KOPT-K1 (cell line): ENCODE results near the gene ELFN2.

ENCODE experiments used
- H3K27ac ChIP-seq: fragments of 200-600 bp; sonication (generic); 2 replicates; pipeline ENCODE4 v1.5.1; 2016; ENCODE audit warnings: antibody characterized with exemption, mild to moderate bottlenecking, low read depth, low read length; ENCODE audit not compliant: poor library complexity, severe bottlenecking
- H3K36me3 ChIP-seq: fragments of 200-600 bp; sonication (generic); 2 replicates; pipeline ENCODE4 v1.5.1; 2017; ENCODE audit warnings: antibody characterized with exemption, mild to moderate bottlenecking, low read length, moderate library complexity; ENCODE audit not compliant: insufficient read depth
- H3K9me3 ChIP-seq: fragments of 200-600 bp; sonication (generic); 2 replicates; pipeline ENCODE4 v1.5.1; 2017; ENCODE audit warnings: antibody characterized with exemption, low read length, mild to moderate bottlenecking; ENCODE audit not compliant: insufficient read depth, poor library complexity, severe bottlenecking

Gene ELFN2

DNA sequence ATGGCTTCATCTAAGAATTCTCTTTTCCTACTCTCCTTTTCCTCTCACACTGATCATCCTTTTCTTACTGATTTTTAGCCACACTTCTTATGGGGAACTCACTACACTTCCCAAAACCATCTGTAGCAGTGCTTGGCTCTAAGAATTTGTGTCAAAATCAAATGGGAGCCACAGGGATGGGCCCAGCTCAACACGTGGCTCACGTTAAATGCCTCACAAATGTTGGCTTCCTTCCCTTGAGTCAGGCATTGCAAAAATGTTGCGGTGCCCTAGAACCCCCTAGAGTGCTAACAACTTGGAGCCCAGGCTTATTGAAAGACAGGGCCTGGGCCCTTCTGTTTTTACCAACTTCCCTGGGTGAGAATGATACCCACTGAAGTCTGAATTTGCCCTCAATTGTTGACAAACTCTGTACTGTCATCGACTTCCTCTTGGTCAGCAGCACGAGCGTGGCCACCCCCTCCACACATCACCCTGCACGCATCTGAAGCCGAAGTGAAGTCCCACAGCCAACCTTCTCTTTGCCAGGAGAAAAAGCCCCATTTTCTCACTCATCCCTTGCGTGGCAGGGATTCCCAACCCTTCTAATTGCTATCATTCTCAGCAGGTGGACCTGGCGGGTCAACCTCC lies 69.7 kb downstream of the ELFN2 start:
- no peak overlapping the region for H3K27ac ChIP-seq
- H3K36me3 ChIP-seq = no peaks in the 10 kb centered on the region
- peaks cover 4% of the 10 kb centered on the region for H3K9me3 ChIP-seq

DNA sequence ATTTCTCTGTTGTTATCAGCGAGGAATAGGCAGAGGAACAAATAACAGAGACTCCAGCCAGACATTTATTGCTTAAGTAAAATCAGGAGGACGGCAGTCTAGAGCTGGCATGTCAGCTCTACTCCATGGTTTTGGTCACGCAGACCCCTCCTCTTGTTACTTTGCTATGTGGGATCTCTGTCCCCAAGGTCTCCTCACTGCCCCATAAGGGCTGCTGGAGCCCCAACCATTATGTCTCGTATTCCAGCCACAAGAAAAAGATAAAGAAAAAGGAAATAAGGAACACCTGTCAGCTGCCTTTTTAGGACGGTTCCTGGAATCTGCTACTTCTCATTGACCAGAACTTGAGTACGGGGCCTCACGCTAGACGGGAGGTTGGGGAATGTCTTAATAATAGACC lies 70.4 kb downstream of the ELFN2 start:
- Histone ChIP-seq H3K36me3 (no peaks in the 10 kb centered on the region), H3K9me3 (peaks cover 4% of the 10 kb centered on the region), H3K27ac (no peak overlapping the region)

DNA sequence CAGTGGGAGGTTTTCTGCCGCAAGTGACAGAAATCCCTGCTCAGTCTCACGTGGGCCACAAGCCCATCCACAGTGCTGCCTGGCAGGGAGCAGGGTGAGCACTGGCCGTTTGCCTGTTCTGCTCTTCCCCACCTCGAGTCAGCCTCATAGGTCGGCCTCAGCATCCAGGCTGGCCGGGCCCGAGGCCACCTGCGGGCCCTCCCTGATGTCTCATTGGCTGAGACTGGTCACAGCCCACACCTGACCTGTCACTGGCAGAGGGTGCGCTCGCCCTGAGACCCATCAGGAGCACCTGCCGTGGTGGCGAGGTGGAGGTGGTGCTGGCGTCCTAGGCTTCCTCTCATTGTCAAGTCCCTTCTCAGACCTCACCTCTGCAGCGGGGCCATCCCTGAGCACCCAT lies 72.1 kb downstream of the ELFN2 start:
- H3K9me3 ChIP-seq = peaks cover 4% of the 10 kb centered on the region

DNA sequence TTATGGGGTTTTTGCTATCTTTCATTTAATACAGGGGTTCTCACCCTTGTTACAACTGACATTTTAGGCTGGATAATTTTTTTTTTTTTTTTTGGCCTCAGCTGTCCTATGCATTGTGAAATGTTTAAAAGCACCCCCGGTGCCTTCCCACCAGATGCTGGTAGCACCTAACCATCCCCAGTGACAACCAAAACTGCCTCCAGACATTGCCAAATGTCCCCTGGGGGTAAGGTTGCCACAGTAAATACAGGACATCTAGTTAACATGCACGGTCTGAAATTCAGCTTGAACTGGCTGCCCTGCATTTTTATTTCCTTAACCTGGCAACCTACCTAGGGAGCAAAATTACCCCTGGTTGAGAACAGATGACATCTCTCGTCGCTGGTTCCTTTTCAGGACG lies 72.6 kb downstream of the ELFN2 start:
- Histone ChIP-seq H3K9me3 (peaks cover 4% of the 10 kb centered on the region), H3K36me3 (no peaks in the 10 kb centered on the region), H3K27ac (no peak overlapping the region)

More for the DNA sequence above, 72.1 kb downstream of the ELFN2 start:
- no peaks in the 10 kb centered on the region for H3K36me3 ChIP-seq
- H3K27ac ChIP-seq = no peak overlapping the region

DNA sequence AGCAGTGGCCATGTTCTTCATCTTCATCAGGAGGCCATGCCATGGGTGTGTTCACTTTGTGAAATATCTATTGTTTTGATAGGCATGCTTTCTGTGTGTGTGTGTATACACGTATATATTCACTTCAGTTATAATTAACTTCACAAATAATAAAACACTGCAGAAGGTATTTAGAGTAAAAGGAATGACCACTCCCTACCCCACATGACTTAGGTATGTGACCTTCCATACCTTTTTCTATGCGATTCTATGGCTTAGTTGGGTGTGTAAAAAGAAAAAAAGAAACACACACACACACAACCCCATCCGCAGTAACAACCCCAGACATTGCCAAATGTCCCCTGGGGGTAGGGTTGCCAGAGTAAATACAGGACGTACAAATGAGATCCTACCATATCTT lies 73.0 kb downstream of the ELFN2 start:
- H3K27ac ChIP-seq = no peak overlapping the region
- H3K9me3 ChIP-seq = peaks cover 4% of the 10 kb centered on the region
- no peaks in the 10 kb centered on the region for H3K36me3 ChIP-seq

DNA sequence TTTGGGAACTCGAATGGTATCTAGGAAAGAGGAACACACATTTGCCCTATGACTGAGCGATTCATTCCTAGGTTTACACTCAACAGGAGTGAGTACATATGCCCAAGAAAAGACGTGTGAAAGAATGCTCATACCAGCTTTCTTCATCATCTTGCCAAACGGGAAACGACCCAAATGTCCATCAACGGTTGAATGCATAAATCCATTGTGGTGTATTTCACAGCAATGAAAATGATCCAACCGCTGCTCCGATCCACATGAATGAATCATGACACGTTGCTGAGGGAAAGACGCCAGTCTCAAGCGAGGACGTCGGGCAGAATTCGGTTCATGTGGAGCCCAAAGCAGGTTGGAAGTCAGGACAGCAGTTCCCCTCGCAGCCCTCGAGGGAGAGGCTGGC lies 73.4 kb downstream of the ELFN2 start:
- H3K27ac ChIP-seq = no peak overlapping the region
- H3K9me3 ChIP-seq = peaks cover 4% of the 10 kb centered on the region
- H3K36me3 ChIP-seq = no peaks in the 10 kb centered on the region

DNA sequence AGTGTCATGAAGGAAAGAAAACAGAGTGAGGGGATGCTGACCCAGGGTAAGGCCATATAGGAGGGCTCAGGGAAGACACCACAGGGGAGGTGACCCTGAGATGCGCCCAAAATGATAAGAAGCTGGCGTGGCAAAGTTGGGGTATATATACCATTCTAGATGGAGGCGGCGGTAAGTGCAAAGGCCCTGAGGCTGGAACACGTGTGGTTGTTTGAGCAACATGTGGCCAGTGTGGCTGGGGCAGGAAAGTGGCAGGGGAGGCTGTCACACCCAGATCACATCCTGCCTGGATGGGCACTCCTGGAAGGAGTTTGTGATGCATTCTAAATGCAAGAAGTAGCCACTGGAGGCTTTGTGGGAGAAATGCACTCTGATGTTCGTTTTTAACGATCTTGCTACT lies 74.8 kb downstream of the ELFN2 start:
- H3K27ac ChIP-seq = no peak overlapping the region
- peaks cover 4% of the 10 kb centered on the region for H3K9me3 ChIP-seq
- no peaks in the 10 kb centered on the region for H3K36me3 ChIP-seq

DNA sequence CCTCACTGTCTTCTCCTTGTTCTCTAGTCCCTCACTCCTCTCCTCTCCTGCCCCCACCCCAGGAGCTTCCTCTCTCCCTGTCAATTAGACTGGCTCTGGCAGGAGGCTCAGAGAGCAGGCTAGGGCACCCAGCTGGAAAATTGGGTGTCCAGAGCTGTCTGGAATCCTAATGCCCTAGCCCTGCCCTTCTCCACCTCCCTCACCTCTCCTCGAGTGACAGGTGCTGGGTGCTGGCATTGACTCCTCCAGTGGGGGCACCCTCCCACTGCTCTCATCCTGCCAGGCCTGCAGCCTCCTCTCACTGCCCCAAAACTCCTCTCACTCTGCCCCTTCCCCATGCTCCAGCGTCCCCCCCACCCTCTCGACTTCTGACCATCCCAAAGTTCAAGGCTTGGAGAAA lies 76.0 kb downstream of the ELFN2 start:
- no peaks in the 10 kb centered on the region for H3K36me3 ChIP-seq

DNA sequence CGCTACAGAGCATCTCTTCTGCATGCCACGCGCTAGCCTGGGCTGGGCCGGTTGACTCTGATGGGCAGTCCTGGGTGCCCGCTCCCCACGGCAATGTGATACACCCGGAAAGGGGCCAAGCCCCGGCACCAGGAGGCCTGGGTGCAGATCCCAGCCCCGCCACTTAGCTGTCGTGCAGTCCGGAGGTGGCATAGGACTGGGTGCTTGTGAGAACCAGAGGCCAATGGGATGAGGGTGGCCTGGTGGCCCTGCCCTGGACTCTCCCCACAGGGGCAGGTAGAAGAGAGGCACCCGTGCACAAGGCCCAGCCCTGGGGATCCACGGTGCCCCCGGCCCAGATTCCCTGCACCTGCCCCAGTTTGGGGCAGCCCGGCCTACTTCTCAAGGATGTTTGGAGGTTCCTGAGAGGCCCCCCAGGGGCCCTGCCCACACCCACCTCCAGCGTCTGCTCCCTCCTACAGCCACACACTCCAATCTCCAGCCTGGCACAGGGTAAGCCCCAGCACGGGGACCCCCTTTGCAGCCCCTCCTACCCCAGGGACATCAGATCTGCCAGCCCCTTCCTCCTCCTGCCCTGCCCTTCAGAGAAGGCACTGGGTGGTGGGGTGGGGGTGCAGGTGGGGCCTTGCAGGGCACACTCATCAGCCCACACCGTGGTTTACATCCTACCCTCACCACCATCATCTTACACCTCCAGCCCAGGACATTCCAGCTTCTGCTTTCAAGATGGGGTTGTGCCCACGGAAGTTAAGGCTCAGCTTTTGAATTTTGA lies 78.0 kb downstream of the ELFN2 start:
- H3K36me3 ChIP-seq = no peaks in the 10 kb centered on the region
- no peaks in the 10 kb centered on the region for H3K9me3 ChIP-seq
- no peak overlapping the region for H3K27ac ChIP-seq

More for the DNA sequence above, 76.0 kb downstream of the ELFN2 start:
- Histone ChIP-seq H3K9me3 (no peaks in the 10 kb centered on the region), H3K27ac (no peak overlapping the region)

DNA sequence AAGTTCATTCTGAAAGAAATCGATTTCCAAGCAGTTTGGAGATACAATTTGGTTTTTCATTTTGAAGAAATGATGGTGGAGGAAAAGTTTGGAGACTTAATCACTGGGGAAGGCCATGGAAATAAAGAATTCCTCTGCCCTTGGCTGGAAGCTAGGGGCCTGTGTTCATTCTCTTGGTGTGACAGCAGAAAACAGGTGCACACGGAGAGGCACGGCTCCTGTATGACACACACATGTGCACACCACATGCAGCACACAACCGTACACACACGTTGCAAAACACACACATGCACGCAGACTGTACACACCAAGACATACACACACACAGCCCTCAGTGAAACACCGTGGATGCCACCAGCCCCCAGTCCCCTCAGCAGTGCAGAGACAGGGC lies 80.8 kb downstream of the ELFN2 start:
- Histone ChIP-seq H3K9me3 (no peaks in the 10 kb centered on the region), H3K36me3 (no peaks in the 10 kb centered on the region), H3K27ac (no peak overlapping the region)

DNA sequence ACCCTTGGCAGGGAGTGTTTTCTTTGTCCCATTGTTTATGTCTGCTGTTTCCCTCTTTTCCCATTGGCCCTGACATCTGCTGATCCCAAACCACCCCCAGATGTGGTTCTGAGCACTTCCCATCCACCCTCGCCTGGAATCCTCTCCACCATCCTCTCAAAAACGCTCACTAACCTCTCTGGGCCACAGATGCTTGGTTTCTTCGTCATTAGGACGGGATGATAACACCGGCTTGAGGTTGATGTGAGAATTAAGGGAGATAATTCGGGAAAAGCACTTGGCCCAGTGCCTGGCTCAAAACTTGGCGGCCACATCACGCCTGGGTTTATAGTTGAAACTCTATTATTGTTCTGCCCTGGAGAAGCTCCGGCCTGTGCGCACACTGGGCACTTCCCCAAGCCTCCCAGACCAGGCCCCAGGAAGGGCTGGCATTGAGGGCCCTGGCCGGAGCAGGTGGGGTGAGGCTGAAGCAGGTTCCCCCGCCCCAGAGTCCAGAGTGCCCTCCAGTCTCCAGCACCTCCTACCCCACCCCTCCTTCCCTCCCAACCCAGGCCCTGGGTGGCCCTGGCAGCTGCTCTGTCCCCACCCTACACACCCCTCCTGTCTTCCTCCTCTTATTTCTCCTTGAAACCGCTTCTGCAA lies 81.3 kb downstream of the ELFN2 start:
- Histone ChIP-seq H3K9me3 (no peaks in the 10 kb centered on the region), H3K36me3 (no peaks in the 10 kb centered on the region), H3K27ac (no peak overlapping the region)

DNA sequence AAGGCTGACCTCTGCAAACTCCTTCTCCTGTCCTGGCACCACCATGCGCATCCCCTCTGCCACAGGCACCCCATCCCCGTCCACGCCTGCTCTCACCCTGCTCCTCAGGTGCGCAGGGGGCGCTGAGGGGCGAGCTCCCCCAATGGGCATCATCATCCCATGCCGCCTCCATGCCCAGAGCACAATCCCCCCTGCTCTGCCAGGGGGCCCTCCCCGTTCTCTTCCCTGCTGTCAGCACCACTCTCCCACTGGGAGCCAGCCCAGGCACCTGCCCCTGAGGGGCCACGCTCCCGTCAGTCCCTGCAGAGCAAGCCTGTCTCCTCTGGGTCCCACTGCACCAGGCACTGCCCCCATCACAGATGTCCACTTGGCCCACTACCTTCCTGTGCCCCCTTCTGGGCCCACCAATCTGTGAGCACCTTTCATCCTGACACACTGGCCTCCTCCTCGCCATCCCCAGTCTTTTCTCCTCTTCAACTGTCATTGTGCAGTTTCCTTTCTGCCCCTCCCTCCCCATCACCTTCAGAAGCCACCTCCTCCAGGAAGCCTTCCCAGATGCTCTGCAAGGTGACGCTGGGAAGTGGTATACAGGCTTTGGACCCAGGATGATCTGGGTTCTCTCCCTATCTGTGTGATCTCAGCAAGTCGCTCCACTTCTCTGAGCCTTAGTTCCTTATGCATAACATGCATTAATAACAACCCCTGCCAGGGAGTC lies 82.4 kb downstream of the ELFN2 start:
- Histone ChIP-seq H3K36me3 (no peaks in the 10 kb centered on the region), H3K9me3 (no peaks in the 10 kb centered on the region), H3K27ac (no peak overlapping the region)

DNA sequence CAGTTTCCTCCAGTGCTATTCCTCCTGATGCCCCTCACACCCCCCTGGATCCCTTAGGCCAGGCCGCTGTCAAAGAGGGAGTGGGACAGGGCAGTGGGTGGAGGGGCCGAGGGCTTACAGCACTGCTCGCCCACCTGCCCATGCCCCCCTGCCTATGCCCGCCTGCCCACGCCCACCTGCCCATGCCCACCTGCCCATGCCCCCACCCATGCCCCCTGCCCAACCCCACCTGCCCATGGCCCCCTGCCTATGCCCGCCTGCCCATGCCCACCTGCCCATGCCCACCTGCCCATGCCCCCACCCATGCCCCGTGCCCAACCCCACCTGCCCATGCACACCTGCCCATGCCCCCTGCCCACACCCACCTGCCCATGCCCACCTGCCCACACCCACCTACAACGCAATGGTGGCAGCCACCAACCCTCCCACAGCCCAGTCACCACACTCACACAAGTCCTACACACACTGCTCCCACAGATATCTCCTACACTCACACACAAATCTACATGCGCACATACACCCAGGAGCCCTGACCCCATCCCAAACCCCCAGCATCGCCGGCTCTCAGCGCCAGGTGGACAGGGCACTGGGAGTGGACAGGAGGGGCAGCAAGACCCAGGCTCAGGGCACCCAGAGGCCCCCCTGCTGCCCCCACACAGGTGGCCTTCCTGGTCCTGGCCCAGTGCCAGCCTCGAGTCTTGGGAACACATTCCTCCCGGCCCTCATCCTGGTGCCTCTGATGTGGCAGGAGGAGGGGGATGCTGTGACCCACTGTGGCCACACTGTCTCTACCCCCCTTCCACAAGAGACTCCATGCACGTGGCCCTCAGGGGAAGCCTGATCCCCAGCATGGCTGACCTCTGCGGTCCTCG lies 83.2 kb downstream of the ELFN2 start:
- Histone ChIP-seq H3K9me3 (no peaks in the 10 kb centered on the region), H3K36me3 (no peaks in the 10 kb centered on the region), H3K27ac (no peak overlapping the region)

DNA sequence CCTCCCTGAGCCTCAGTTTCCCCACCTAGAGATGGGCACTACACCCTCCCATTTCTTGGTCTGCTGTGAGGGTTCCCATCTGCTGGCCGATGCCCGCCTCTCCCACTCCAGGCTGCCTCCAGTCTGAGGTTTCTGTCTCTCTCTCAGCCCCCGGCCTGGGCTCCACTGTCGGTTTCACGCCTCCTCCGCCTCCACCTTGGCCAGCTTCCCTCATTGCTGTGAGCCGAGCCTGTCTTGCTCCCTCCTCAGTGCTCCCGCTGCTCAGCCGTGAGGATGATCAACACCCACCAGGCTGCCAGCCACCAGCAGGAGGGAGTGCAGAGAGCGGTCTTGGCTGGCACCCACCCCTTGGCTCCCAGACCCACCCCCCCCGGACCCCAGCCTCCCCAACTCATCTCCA lies 83.9 kb downstream of the ELFN2 start:
- Histone ChIP-seq H3K36me3 (no peaks in the 10 kb centered on the region), H3K27ac (no peak overlapping the region), H3K9me3 (no peaks in the 10 kb centered on the region)
